ENCODE results near the gene FYB1.

DNA sequence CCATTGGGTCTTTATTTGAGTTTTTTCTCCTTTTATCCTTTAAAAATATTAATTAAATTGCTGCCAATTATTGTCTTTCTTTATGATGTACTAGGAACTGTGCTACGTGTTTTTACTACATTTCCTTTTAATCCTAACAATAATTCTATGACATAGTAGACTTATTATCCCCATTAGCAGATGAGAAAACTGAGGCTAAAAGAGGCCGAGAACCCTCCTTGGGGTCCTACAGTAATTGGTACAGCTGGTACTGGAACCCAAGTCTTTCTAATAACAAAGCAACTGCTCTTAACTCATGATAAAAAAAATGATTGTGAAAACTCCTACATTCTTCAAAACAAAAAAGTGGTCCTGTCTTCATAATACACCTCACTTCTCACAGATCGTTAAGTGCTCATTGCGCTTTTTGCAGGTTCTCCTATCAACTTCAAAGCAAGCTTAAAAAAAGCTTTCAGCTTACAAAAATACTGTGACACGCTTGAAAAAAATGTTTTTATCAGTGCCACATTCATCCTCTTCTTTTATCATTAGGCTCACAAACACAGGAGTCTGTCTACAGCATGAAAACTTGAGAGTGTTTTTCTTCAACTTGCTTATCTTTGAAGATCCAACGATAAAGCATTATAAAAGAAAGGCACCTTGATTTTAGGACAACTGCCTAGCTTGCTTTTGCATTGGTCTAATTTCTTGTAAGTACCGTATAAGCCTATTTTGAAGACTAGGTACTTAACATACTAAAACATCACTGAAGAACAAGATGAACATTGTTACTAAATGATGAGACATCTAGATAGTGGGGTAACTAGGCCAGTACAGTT is 32.4 kb downstream of the FYB1 start:
- TF ChIP-seq, protein P1, sequence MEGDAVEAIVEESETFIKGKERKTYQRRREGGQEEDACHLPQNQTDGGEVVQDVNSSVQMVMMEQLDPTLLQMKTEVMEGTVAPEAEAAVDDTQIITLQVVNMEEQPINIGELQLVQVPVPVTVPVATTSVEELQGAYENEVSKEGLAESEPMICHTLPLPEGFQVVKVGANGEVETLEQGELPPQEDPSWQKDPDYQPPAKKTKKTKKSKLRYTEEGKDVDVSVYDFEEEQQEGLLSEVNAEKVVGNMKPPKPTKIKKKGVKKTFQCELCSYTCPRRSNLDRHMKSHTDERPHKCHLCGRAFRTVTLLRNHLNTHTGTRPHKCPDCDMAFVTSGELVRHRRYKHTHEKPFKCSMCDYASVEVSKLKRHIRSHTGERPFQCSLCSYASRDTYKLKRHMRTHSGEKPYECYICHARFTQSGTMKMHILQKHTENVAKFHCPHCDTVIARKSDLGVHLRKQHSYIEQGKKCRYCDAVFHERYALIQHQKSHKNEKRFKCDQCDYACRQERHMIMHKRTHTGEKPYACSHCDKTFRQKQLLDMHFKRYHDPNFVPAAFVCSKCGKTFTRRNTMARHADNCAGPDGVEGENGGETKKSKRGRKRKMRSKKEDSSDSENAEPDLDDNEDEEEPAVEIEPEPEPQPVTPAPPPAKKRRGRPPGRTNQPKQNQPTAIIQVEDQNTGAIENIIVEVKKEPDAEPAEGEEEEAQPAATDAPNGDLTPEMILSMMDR (IDR thresholded peaks at IDR 0.05): no peak
- no peak for TF ChIP-seq POLR2A (IDR thresholded peaks at IDR 0.05)
- TF ChIP-seq EP300 (IDR thresholded peaks at IDR 0.05): no peak
